GM12873 (cell line): ENCODE data around the gene CAMKMT.

Experiments
- CTCF ChIP-seq: IDR thresholded peaks from 2 replicates; pipeline ENCODE4 v1.5.1; 2012; ENCODE audit warnings: low read depth, mild to moderate bottlenecking, moderate library complexity, low read length, control low read depth; ENCODE audit not compliant: insufficient read depth; ENCODE audit errors: missing control alignments

Gene CAMKMT

GRCh38 chr2:44444881-44445280, 83.1 kb downstream of the CAMKMT start:
- TF ChIP-seq CTCF, result no peak

- no peak for TF ChIP-seq CTCF
Observed at GRCh38 chr2:44448860-44449527, 87.2 kb downstream of the CAMKMT start.

- no peak for TF ChIP-seq CTCF
Observed at GRCh38 chr2:44450082-44450481, 88.3 kb downstream of the CAMKMT start.

GRCh38 chr2:44450806-44451205, 89.1 kb downstream of the CAMKMT start:
- TF ChIP-seq CTCF, result no peak

GRCh38 chr2:44452069-44452583, 90.4 kb downstream of the CAMKMT start:
- no peak for TF ChIP-seq CTCF

GRCh38 chr2:44453259-44453658, 91.5 kb downstream of the CAMKMT start:
- no peak for TF ChIP-seq CTCF

- no peak for TF ChIP-seq CTCF
Observed at GRCh38 chr2:44455877-44456276, 94.1 kb downstream of the CAMKMT start.
